Renal cortex interstitium (tissue), 11 donors: Measurements from ENCODE around the gene CACTIN. TPM values are rescaled to one million over a fixed set of nuclear protein-coding genes. Genes with fewer than 3 reads are reported as not detected.

ENCODE experiments used
- DNase-seq, 11 donors: peaks; one replicate each; pipeline ENCODE4 v3.0.0-alpha.2; 2013; ENCODE audit warnings: low read depth in 9 of 11, low spot score in 4 of 11; ENCODE audit errors: extremely low read depth in 1 of 11
- polyA plus RNA-seq, 3 donors: library from polyadenylated mRNA; unstranded; fragments of 120-200 nt; gene quantifications; one replicate each; pipeline ENCODE4 v1.2.1, GENCODE V29; 2013; ENCODE audit not compliant: insufficient read length in 3 of 3

CACTIN gene
- polyA plus RNA-seq, 3 donors: 17.5 to 30.8 (median 28.9) TPM

DNA sequence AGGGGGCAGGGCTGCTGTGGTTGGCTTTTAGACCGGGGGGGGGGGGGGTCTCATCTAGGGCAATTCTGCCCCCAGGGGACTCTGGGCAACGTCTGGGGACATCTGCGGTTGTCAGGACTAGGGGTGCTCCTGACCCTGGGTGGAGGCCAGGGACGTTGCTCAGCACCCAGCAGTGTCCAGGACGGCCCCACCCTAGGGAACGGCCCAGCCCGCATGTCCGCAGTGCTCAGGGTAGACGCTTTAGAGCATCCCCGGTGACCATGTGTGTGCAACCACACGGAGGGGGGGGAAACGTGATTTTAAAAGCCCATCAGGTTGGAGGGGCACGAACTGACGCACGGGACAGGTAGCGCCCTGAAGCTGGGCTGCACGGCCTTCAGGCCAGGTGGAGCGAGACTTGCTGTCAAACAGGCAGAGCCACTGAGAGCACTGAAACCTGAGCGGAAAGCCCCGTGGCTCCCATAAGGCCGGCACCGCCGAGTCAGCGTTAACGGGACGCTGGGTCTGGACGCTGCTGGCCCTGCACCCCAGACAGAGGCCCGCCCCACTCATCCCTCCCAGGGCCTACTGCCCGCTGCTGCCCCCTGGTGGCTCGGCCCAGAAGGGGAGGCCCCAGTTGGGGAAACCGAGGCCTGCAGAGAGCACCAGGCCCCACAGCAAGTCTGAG lies 8.3 kb downstream of the CACTIN start:
- DNase-seq: peak in 1 of 11 donors; percentile 13

DNA sequence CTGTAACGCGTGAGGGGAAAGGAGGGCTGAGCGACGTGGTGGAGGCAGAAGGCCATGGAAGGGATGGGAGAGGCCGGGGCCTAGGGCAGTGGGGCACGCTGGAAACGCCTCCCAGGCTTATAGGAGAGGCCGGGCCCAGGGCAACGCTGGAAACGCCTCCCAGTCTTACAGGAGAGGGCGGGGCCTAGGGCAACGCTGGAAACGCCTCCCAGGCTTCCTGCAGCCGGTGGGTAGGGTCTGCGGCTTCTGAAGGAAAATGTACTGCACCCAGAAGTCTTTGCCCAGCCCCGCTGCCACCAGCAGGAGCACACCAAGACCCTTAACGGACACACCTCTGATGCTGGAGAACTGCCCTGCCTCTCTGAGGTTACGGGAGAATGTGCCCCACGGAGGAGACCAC lies 9.1 kb downstream of the CACTIN start:
- DNase-seq: no peak

DNA sequence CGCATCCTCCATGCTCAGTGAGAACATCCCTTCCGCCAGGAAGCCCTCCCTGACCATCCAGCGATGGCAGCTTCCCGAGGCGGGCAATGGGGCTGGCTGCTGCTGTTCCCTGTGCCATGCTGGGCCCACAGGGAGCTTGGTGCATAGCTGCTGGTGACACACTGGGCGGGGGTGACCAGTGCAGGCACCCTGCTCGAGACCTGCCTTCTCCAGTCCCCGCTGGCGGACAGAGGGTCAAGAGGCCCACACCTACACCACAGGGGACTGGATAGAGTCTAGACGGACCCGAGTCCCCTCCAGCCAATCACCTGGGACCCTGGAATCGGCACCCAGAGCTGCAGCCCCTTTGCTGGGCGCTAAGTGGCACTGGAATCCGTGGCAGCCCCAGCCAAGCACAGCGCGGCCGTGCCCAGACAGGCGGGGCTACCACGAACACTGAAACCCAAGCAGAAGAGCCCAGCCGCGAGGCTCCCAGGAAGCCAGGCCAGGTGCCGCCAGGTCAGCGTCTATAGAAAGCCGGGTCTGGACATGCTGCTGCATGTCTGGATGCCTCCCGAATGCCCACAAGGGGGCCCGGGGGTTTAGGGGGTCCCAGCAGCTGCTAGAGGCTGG lies 11.0 kb downstream of the CACTIN start:
- DNase-seq: no peak

DNA sequence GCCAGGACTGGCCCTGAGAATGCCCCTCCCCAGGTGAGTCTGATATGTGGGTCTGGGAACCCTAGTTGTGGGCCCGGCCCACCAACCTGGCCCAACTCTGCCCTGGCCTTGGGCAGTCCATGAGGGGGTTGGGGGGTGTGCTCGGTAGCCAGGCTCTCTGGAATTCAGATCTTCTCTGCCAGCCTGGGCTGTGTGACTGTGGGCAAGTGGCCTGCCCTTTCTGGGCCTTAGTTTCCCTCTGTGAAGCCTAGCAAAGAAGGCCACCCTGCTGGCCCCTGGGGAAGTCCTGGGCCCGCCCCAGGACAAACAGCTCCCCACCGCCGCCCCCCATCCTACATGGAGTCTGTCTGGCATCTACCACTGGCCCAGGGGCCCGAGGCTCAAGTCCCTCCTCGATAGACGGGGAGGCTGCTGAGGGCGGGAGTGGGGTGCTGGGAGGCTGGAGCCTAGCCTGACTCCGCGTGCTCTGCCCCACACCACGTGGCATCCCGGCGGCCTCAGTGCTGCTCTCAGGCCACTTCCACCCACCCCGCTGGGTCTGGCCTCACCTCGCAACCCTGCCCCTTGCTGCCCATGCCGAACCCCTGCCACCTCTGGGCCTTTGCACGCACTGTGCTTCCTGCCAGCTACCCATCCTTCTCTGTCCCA lies 11.6 kb downstream of the CACTIN start:
- DNase-seq: no peak

DNA sequence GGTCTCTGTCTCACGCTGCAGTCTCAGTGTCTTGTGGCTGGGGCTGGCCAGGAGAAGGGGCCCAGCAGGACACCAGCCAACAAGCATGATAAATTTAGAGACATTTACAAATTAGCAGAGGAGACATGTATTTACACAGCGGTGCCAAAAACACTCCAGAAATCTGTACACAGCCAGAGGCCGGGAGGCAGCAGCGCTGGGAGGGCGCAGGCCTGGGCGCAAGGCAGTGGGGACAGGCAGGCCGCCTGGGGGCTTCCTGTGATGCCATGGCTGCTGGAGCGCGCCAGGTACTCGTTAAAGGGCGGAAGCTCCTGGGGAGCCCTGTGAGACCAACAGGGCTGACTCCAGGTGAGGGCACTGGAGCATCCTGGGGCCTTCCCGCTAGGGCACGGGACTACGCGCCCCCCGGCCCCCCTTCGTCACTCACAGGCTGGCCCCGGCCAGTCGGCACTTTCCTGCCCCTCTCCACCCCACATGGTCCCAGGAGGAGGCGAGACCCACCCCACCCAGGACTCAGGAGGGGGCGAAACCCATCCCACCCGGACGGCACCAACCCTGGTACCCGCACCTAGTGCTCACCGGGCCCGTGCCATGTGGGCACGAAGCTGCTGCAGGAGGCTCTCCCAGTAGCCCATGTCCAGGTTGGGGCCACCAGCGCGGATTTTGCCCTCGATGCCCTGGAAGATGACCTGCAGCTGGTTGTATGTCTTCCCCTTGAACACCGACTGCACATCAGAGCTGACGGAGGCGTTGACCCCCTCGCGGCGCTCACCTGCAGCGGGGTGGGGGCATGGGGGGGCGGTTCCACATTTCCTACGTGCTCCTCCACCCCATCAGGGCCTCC lies 12.6 kb downstream of the CACTIN start:
- no peak for DNase-seq

DNA sequence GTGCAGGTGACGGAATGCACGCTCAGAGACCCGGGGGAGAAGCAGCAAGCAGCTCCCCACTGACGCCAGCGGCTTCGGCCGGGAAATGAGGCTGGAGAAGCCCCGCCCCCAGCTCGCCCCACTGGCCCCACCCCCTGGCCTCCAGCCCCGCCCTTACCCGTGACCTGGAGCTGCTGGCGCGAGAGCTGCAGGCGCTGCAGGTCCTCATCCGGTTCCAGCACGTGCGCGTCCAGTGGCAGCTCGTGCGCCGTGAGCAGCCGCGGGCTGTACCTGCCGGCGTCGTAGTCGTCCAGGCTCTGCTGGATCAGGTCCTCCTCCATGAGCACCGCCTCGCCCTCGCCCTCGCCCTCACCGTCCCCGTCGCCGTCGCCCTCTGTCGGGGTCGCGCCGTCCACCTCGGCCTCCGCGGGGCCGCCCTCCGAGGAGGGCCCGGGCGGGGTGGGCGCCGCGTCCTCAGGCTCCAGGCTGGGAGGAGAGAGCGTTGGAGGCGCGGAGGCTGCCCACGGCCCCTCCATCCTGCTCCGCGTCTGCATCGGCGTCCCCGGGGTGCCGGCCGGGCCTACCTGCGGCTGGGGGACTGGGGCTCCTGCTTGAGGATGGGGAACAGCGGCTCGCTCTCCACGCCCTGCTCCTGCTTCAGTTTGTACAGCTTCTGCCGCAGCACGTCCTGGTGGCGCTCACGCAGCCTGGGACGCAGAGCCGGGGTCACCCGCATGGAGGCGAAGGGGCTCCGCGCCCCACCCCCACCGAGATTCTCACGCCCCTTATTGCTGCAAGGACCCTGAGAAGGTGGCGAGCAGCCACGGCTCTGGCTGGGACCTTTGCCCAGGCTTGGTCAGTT lies 13.5 kb downstream of the CACTIN start:
- DNase-seq: no peak

DNA sequence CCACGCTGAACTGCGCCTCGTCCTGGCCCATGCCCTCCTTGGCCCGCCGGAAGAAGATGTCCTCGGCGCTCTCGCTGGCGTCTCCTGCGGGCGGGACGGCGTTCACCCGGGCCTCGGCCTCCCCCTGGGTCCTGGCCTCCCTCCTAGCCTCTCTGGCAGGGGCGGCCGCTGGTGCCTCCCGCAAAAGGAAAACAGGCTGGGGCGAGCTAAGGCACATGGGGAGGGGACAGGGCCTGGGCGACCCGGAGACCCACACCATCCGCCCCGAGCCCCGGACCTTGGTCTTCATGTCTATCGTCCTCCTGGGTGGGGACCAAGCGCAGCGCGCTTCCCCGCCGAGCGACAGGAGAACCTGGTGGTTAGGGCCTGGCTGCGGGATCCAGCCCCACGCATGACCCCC lies 14.3 kb downstream of the CACTIN start:
- DNase-seq: no peak

DNA sequence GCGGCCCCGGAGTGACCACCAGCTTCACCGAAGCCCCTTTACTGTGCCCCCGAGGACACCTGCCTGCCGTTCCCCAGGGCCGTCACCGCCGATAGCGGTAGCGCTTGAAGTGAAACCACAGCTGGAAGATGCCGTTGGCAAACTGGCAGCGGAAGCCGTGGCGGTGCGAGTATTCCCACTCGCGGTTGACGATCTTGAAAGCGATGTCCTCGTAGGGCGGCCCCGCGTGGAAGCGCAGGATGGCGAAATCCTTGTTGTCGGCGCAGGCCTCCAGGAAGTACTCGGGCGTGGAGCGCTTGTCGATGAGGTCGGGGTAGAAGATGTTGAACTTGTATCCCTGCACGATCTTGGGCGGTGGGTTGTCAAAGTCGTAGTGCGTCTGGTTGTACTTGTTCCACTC lies 14.7 kb downstream of the CACTIN start:
- DNase-seq: no peak

DNA sequence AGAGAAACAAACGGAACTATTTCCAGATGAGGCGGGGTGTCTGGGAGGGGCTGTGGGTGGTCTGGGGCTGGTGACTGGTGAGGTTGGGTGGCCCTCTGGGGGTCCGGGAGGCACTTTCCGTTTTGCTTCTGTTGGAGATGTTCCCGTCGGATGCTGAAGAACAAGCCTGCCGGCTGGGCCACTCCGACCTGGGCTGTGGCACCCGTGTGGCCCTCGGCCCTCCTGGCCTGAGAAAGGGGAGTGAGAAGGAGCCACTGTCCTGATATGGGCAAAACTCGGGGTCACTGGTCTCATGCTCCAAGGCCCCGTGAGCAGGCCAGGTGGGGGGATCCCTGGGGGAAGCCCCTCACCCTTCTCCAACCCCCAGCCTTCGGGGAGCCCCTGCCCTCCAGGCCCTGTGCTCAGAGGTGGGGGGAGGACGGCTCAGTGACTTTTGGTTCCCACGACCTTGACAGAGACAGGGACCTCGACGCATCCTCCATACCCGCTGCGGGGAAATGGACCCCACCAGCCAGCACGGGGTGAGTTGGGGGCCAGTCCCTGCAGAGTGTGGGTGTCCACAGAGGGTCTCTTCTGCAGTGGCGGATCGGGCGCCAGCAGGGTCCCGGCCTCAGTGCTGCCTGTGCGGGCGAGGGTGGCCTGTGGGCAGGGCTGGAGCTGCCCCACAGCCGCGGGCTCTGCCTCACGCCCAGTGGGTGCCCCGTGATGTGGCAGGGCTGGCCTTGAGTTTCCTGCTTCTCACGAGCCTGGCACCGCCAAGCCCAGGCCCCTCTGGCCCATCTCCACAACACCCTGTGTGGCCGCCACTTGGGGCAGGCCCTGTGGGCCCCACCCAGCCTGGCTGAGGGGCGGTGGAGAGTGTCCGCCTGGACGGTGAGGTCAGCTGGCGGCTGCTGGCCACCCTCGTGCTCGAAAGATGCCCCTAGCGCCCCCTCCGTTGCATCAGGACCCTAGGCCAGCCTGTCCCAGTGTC lies 15.6 kb downstream of the CACTIN start:
- DNase-seq: no peak

DNA sequence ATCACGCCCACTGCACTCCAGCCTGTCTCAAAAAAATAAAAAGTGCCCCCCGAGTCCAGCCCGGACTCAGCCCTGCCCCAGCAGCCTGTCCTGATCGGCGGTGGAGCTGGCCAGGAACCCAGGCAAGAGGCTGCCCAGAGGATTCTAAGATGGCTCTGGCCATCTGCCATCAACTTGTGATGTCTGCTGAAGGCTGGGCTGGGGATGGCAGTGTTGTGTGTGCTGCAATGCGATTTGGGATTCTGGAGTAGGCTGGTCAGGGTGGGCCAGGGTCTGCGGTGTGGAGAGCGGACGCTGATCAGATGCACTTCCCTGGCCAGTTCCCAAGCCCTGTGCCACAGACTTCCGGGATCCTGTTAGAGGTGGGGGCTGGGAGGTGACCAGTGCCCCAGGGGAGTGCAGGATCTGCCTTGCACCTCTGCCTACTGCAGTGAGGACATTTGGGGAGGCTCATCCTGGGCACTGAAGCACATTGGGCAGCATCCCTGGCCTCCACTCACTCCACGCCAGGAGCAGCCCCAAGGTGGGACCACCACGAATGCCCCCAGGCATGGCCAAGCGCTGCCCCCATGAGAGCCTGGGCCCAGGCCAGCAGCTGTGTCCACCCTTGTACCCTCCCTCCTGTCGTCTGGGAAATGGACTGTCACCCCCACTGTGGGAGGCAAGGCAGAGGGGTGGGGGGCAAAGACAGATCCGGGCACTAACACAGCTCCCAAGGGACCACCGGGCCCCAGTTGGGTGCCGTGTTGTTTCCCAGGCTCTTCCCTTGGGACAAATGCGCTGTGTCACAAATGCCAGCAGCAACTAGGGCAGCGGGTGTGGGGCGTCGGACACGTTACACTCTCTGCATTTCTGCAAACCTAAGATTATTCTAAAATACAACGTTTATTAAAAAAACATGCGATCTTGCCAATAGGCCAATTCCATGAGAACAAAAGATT lies 16.5 kb downstream of the CACTIN start:
- DNase-seq: no peak

DNA sequence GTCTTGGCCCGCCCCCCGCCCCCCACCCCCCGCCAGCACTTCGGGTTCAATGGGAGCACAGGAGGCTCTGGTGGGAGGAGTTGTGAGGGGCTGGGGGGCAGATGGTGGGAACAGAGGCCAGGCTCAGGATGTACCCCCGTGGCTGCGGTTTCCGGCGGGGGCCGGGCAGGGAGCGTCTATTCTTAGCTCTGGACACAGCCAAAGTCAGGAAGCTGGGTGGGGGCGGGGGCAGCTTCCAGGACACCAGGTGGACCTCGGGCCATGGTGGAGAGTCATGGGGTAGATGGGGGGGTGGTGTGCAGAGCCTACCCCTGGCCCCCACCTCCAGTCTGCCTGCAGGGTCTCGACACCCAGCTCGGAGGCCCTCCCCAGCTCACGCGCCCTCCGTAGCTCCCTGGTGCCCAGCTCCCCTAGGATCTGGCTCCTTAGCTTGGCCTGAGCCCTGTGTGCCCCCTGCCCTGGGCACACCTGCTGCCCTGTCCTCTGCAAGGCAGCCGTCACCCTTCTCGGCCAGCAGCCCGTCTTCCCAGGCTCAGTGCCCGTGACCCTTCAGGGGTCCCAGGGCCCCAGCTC lies 17.8 kb downstream of the CACTIN start:
- no peak for DNase-seq

DNA sequence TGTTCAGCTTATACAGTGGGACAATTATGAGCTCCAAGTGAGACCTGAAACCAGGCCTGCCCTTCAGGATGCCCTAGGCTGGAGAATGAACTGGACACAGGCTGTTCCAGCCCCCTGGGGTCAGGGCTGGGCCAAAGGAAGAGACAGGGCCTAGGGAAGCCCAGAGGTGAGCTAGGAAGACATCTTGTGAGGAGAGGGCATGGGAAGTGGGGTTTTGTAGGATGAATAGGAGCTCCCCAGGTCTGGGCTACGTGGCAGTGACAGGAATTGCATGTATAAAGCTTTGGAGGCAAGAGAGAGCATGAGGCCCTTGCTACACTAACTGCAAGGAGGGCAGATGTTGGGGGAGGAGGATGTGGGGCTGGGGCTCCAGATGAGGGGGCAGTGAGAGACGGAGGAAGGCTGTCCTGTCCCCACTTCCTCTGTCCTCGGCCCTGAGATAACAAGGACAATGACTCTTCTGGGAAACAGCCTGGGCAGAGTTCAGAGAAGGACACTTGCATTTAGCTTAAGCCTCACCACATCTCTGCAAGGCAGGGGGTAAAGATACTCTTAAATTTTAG lies 18.4 kb downstream of the CACTIN start:
- DNase-seq: no peak

DNA sequence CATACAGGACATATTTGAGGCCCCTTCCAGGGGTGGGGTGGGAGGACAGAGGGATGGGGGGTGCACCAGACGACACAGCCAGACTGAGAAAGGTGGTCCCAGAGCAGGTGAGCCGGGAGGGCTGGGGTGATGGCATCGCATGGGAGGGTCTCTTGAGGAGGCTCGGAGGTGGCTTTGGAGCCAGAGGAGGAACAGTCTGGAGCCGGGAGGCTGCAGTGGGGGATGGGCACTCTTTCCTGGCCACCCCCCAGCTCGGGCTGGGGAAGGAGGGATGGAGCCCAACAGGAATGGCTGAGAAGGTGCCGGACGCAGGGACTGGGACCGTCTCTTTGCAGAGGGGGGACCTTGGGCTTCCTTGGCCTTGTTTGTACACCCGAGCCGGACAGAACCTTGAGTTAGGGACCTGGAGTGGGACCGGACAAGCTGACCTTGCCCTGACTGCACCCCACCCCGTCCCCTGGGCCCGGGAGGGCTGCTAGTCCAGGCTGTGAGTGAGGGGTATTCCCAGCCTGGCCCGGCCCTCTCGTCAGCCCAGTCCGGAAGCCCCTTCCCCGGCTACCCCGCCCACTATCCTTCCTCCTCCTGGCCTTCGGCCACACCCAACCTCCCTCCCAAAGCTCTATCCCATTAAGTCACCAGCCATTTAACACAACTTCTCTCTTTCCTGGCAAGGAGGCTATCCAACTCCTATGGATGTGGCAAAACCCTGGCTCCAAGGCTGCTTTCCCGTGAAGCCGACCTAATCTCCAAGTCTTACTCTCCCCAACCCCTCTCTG lies 19.1 kb downstream of the CACTIN start:
- DNase-seq: no peak

DNA sequence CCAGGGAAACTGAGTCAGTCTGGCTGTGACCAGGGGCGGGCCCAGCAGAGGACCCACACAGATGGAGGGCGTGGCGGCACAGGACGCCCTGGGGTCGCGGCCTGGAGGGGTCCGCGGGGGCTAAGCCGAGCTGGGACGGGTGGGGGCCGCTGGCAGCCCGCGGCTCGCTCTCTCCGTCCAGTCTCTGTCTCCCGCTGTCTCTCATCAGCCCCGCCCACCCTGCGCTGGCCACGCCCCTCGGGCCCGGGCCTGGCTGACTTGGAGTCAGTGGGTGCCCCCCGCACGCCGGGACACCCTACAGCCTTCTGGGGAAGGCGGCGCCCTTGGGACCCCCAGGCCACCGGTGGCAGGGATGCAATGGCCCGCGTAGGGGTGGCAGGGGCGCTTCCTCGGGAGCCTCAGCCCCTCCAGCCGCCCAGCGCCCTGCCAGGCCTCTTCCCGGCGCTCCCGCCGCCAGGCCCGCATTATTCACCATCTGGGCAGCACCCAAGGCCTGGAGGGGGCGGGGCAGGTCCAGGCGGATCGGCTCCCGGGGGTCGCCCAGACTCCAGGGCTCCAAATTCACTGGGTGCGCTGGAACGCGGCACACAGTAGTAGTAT lies 19.8 kb downstream of the CACTIN start, which contains the start of gene TBXA2R:
TBXA2R (minus strand) TSS at position 186 of the 600 bp plus-strand sequence. CDS start 6,241 bp downstream, outside the sequence.
- DNase-seq: no peak

DNA sequence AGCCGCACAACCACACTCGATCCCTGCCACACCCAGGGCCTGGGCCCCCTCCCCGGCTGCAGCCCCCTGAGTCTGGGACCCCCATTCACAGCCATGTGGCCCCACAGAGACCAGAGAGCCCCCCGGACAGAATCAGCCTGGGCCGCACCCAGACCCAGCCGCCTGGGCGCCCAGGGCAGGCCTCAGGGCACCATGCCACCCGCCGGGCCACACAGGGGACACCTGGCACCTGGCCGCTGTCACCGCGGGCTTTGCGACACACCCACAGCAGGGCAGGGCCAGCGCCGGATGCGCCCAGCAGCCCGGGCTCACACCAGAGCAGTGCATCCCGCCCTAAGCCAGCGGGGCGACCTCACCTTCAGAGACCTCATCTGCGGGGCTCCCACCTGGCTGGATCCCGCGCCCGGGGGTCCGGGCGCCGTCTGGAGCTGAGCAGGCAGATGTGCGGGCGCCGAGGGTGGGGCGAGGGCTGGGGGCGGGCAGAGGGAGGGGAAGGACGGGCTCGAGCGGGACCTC lies 20.4 kb downstream of the CACTIN start:
- DNase-seq: no peak
